Activated CD4-positive, alpha-beta memory T cell treated with anti-CD3 and anti-CD28 coated beads for 36 hours (primary cell): ENCODE measurements around the gene RPSA. TPM values are rescaled to one million over a fixed set of nuclear protein-coding genes. Genes with fewer than 3 reads are reported as not detected.

ENCODE experiments used
- CTCF ChIA-PET: fragments of 350-600 bp; sonication (Branson Sonifier 250); formaldehyde crosslinking; loops from one replicate; lab custom pipeline; 2021; ENCODE audit warnings: antibody characterized with exemption, inconsistent platforms; lab: Charles Lee
- POLR2A ChIA-PET: fragments of 350-600 bp; sonication (Branson Sonifier 250); formaldehyde crosslinking; loops from one replicate; lab custom pipeline; 2021; ENCODE audit warnings: antibody characterized with exemption; lab: Charles Lee
- DNase-seq: peaks from one replicate; pipeline ENCODE4 v3.0.0-alpha.2; 2020
- H3K27ac Mint-ChIP-seq: one replicate; pipeline ENCODE4 v1.8.0; 2021; ENCODE audit warnings: mixed read lengths
- H3K27me3 Mint-ChIP-seq: one replicate; pipeline ENCODE4 v1.8.0; 2021; ENCODE audit warnings: mixed read lengths
- H3K36me3 Mint-ChIP-seq: one replicate; pipeline ENCODE4 v1.8.0; 2021; ENCODE audit warnings: mixed read lengths
- H3K4me1 Mint-ChIP-seq: one replicate; pipeline ENCODE4 v1.8.0; 2021; ENCODE audit warnings: low read depth, mixed read lengths
- H3K4me3 Mint-ChIP-seq: one replicate; pipeline ENCODE4 v1.8.0; 2021; ENCODE audit warnings: mild to moderate bottlenecking, mixed read lengths
- H3K9me3 Mint-ChIP-seq: one replicate; pipeline ENCODE4 v1.8.0; 2021; ENCODE audit warnings: mixed read lengths
- intact Hi-C: fragments of 100-400 bp; cut with micrococcal nuclease; formaldehyde crosslinking; loops from one replicate; pipeline ENCODE4 v1.15.1; 2023
- total RNA-seq, 2 experiments: library from RNA; stranded (reverse); gene quantifications; one replicate each; pipeline ENCODE4 v1.2.3, GENCODE V29; 2021

The RPSA gene
- total RNA-seq, 2 experiments from 2014 or later = 2,627 to 2,738 TPM

- ChIA-PET CTCF (no interaction called here), POLR2A (interaction anchor here (1.2 kb wide), 1 partner anchor 23 kb away, joined by 4 read pairs; no protein-coding TSS in a partner anchor)
- Mint-ChIP-seq H3K27ac (peak overlapping the region; percentile 51), H3K4me3 (no peak overlapping the region), H3K9me3 (no peaks in the 10 kb centered on the region), H3K36me3 (peaks cover 46% of the 10 kb centered on the region), H3K4me1 (peaks cover 46% of the 10 kb centered on the region), H3K27me3 (no peaks in the 10 kb centered on the region)
- DNase-seq = no peak
- intact Hi-C loops = no loop called here
Observed at GRCh38 chr3:39390181-39390580, 16.3 kb upstream of the RPSA start.

- no peak for DNase-seq
- ChIA-PET POLR2A (no interaction called here), CTCF (interaction anchor here (1.0 to 1.8 kb wide), 2 partner anchors 10 to 18 kb away, joined by 3 to 4 read pairs; partner anchors contain the start of gene RPSA)
- Mint-ChIP-seq H3K36me3 (peaks cover 69% of the 10 kb centered on the region), H3K4me3 (no peak overlapping the region), H3K4me1 (peaks cover 2% of the 10 kb centered on the region), H3K27me3 (no peaks in the 10 kb centered on the region), H3K9me3 (no peaks in the 10 kb centered on the region), H3K27ac (no peak overlapping the region)
- intact Hi-C loops = no loop called here
Observed at GRCh38 chr3:39396690-39397089, 9.8 kb upstream of the RPSA start.

DNA sequence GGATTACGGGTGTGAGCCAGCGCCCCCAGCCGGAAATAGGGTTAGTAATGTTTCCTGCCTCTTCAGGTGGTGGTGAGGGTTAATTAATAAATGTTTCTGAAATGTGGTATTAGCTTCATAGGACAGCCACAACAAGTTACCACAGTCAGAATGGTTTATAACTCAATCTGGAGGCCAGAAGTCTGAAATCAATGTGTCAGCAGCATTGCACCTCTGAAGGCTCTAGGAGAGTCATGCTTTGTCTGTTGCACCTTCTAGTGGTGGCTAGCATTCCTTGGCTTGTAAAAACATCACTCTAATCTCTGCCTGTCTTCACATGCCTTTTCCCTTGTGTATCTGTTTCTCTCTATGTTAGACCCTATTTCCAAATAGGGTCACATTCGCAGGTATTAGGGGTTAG lies 7.8 kb upstream of the RPSA start:
- DNase-seq = no peak
- ChIA-PET CTCF (no interaction called here), POLR2A (no interaction called here)
- intact Hi-C loops = no loop called here
- H3K4me3 Mint-ChIP-seq = no peak overlapping the region
- no peaks in the 10 kb centered on the region for H3K27me3 Mint-ChIP-seq
- H3K4me1 Mint-ChIP-seq = peaks cover 5% of the 10 kb centered on the region
- H3K27ac Mint-ChIP-seq = peak overlapping the region; percentile 23
- H3K9me3 Mint-ChIP-seq = no peaks in the 10 kb centered on the region
- peaks cover 56% of the 10 kb centered on the region for H3K36me3 Mint-ChIP-seq

- peak overlapping the region; percentile 66 for H3K27ac Mint-ChIP-seq
Observed at GRCh38 chr3:39401983-39402382, 4.5 kb upstream of the RPSA start.

GRCh38 chr3:39404943-39405686 lies 1.4 kb upstream of the RPSA start:
- peaks cover 42% of the 10 kb centered on the region for H3K36me3 Mint-ChIP-seq
- ChIA-PET POLR2A (no interaction called here), CTCF (interaction anchor here (0.6 to 4.6 kb wide), 4 partner anchors 12 to 113 kb away, joined by 3 to 13 read pairs (median 5); no protein-coding TSS in a partner anchor)
- H3K27ac Mint-ChIP-seq = peak overlapping the region; percentile 99
- no peaks in the 10 kb centered on the region for H3K9me3 Mint-ChIP-seq
- H3K4me3 Mint-ChIP-seq = peak overlapping the region; percentile 95
- no peak for DNase-seq
- intact Hi-C loops = loop anchor here (5.0 kb wide), 1 partner anchor 1797 kb away; no protein-coding TSS in a partner anchor
- peaks cover 2% of the 10 kb centered on the region for H3K27me3 Mint-ChIP-seq
- H3K4me1 Mint-ChIP-seq = peaks cover 34% of the 10 kb centered on the region

More at GRCh38 chr3:39401983-39402382, 4.5 kb upstream of the RPSA start:
- Mint-ChIP-seq H3K27me3 (peaks cover 2% of the 10 kb centered on the region), H3K9me3 (no peaks in the 10 kb centered on the region), H3K4me1 (peaks cover 15% of the 10 kb centered on the region), H3K4me3 (no peak overlapping the region), H3K36me3 (peaks cover 32% of the 10 kb centered on the region)
- DNase-seq = no peak
- ChIA-PET CTCF (no interaction called here), POLR2A (no interaction called here)
- intact Hi-C loops = no loop called here

GRCh38 chr3:39405687-39406367 lies 693 bp upstream of the RPSA start:
- intact Hi-C loops = loop anchor here (1.0 to 5.0 kb wide), 7 partner anchors 23 to 1796 kb away; partner anchors contain the start of genes EIF1B, SCN11A and SLC25A38
- peaks cover 2% of the 10 kb centered on the region for H3K27me3 Mint-ChIP-seq
- no peak for DNase-seq
- no peaks in the 10 kb centered on the region for H3K9me3 Mint-ChIP-seq
- CTCF ChIA-PET = interaction anchor here (0.6 to 4.6 kb wide), 7 partner anchors 9 to 118 kb away, joined by 3 to 13 read pairs (median 4); no protein-coding TSS in a partner anchor
- POLR2A ChIA-PET = interaction anchor here (1.0 to 4.2 kb wide), 4 partner anchors 9 to 299 kb away, joined by 3 to 26 read pairs (median 8); partner anchors contain the start of gene SLC25A38
- peak overlapping the region; percentile 99 for H3K27ac Mint-ChIP-seq
- H3K36me3 Mint-ChIP-seq = peaks cover 46% of the 10 kb centered on the region
- H3K4me3 Mint-ChIP-seq = peak overlapping the region; percentile 95
- H3K4me1 Mint-ChIP-seq = peaks cover 40% of the 10 kb centered on the region

DNA sequence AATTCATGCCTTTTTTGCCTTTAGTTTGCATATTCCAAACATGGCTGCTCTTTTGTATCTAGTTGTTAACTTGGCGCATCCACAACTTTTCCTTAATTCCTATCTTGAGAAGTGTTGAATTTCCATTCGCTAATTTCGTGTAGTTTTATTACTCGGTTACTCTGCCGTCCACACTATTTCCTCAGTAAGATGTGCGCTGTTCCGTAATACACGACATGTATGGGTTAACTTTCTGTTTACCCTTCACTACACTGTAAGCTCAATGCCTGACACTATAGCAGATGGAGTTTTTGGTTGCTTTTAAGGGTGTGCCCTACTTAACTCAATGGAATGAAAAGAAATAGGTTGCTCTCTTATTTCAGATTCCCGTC lies 724 bp downstream of the RPSA start:
- Mint-ChIP-seq H3K36me3 (peaks cover 55% of the 10 kb centered on the region), H3K27ac (peak overlapping the region; percentile 99), H3K27me3 (peaks cover 2% of the 10 kb centered on the region), H3K9me3 (no peaks in the 10 kb centered on the region), H3K4me3 (peak overlapping the region; percentile 95), H3K4me1 (peaks cover 44% of the 10 kb centered on the region)
- ChIA-PET POLR2A (interaction anchor here (0.9 to 4.2 kb wide), 7 partner anchors 8 to 301 kb away, joined by 3 to 26 read pairs (median 7); partner anchors contain the start of gene SLC25A38), CTCF (interaction anchor here (0.8 to 4.6 kb wide), 6 partner anchors 10 to 911 kb away, joined by 3 to 13 read pairs (median 6); no protein-coding TSS in a partner anchor)
- intact Hi-C loops = loop anchor here (2.0 to 5.0 kb wide), 3 partner anchors 902 to 1795 kb away; partner anchors contain the start of gene EIF1B
- no peak for DNase-seq

DNA sequence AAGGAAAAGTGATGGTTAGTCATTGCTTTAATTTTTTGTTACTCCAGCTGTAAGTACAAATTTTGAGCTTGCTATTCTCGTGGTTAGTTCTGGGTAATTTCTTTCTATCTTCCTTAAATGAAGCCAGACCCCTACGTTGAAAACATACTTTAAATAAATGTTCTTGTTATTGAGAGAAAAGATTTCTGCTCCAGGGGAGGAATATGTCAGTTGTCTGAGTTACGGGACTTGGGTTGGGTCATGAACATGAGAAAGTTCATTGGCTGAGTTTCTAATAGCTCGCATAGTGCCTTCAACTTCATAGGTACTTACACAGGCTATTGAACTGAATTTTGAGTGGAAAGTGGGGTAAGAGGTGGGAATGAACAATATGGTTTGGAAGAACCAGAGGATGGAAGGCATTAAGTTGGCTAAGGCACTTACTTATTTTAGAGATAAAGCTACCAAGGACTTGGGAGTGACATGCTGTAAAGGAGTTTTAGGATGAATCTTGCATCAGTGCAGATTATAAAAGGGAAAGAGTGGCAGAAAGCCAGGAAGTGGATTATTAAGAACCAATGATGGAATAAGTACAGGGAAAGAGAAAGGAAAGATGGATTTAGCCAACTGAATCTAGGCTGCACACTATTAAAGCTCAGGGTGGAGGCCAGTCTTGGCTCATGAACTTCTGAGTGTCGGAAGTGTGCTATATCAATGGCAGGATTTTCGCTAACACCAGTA lies 1.4 kb downstream of the RPSA start:
- Mint-ChIP-seq H3K4me1 (peaks cover 50% of the 10 kb centered on the region), H3K4me3 (peak overlapping the region; percentile 95), H3K27ac (peak overlapping the region; percentile 99), H3K27me3 (peaks cover 2% of the 10 kb centered on the region), H3K36me3 (peaks cover 62% of the 10 kb centered on the region), H3K9me3 (no peaks in the 10 kb centered on the region)
- DNase-seq = no peak
- intact Hi-C loops = loop anchor here (2.0 to 5.0 kb wide), 3 partner anchors 901 to 1794 kb away; partner anchors contain the start of gene EIF1B
- CTCF ChIA-PET = interaction anchor here (0.8 to 4.6 kb wide), 6 partner anchors 9 to 219 kb away, joined by 3 to 13 read pairs (median 6); no protein-coding TSS in a partner anchor
- POLR2A ChIA-PET = interaction anchor here (2.2 to 4.2 kb wide), 3 partner anchors 9 to 24 kb away, joined by 7 to 26 read pairs (median 11); partner anchors contain the start of gene SLC25A38

DNA sequence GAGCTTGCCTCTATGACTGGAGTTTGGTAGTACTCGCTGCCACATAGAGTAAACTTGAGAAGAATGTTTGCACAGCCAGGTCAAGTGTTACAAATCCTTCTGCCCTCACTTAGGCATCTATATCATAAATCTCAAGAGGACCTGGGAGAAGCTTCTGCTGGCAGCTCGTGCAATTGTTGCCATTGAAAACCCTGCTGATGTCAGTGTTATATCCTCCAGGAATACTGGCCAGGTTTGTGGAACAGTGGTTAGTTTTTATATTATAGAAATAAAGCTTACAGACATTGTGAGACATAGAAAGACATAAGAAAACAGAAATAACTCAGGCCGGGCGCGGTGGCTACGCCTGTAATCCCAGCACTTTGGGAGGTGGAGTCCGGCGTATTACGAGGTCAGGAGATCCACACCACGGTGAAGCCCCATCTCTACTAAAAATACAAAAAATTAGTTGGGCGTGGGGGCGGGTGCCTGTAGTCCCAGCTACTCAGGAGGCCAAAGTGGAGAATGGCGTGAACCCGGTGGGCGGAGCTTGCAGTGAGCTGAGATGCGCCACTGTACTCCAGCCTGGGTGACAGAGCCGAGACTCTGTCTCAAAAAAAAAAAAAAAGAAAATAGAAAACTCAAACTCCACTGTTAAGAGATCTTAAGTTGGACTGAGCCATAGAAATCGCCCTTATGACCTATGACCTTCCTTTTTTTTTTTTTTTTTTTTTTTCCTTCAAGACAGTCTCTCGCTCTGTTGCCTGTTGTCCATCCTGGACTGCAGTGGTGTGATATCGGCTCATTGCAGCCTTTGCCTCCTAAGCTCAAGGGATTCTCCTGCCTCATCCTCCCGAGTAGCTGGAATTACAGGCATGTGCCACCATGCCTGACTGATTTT lies 2.2 kb downstream of the RPSA start:
- Mint-ChIP-seq H3K27ac (peak overlapping the region; percentile 99), H3K9me3 (no peaks in the 10 kb centered on the region), H3K4me1 (peaks cover 50% of the 10 kb centered on the region), H3K36me3 (peaks cover 67% of the 10 kb centered on the region), H3K4me3 (peak overlapping the region; percentile 95), H3K27me3 (peaks cover 2% of the 10 kb centered on the region)
- intact Hi-C loops = loop anchor here (5.0 kb wide), 1 partner anchor 1794 kb away; no protein-coding TSS in a partner anchor
- ChIA-PET POLR2A (interaction anchor here (0.7 to 4.2 kb wide), 4 partner anchors 8 to 1045 kb away, joined by 4 to 26 read pairs (median 9); partner anchors contain the start of gene SLC25A38), CTCF (interaction anchor here (0.8 to 4.6 kb wide), 4 partner anchors 24 to 219 kb away, joined by 3 to 13 read pairs (median 6); no protein-coding TSS in a partner anchor)
- DNase-seq = peak; percentile 70

GRCh38 chr3:39409514-39410136 lies 3.1 kb downstream of the RPSA start:
- intact Hi-C loops = loop anchor here (5.0 kb wide), 1 partner anchor 1793 kb away; no protein-coding TSS in a partner anchor
- ChIA-PET POLR2A (interaction anchor here (0.6 to 4.2 kb wide), 4 partner anchors 21 to 1044 kb away, joined by 3 to 26 read pairs (median 8); partner anchors contain the start of gene SLC25A38), CTCF (interaction anchor here (4.6 kb wide), 1 partner anchor 118 kb away, joined by 13 read pairs; no protein-coding TSS in a partner anchor)
- no peaks in the 10 kb centered on the region for H3K9me3 Mint-ChIP-seq
- H3K4me1 Mint-ChIP-seq = peaks cover 50% of the 10 kb centered on the region
- H3K36me3 Mint-ChIP-seq = peaks cover 70% of the 10 kb centered on the region
- peaks cover 2% of the 10 kb centered on the region for H3K27me3 Mint-ChIP-seq
- no peak for DNase-seq
- H3K4me3 Mint-ChIP-seq = peak overlapping the region; percentile 95
- peak overlapping the region; percentile 74 for H3K27ac Mint-ChIP-seq
